ENCODE measurements around the gene RUNX1. TPM values are rescaled to one million over a fixed set of nuclear protein-coding genes. Genes with fewer than 3 reads are reported as not detected.

RUNX1 gene
- total and polyA plus RNA-seq, 2 of the 13 experiments (the other 11 are each of a cell fraction or from before 2014, with no cell fraction given), result 5.4 to 6.4 TPM

DNA sequence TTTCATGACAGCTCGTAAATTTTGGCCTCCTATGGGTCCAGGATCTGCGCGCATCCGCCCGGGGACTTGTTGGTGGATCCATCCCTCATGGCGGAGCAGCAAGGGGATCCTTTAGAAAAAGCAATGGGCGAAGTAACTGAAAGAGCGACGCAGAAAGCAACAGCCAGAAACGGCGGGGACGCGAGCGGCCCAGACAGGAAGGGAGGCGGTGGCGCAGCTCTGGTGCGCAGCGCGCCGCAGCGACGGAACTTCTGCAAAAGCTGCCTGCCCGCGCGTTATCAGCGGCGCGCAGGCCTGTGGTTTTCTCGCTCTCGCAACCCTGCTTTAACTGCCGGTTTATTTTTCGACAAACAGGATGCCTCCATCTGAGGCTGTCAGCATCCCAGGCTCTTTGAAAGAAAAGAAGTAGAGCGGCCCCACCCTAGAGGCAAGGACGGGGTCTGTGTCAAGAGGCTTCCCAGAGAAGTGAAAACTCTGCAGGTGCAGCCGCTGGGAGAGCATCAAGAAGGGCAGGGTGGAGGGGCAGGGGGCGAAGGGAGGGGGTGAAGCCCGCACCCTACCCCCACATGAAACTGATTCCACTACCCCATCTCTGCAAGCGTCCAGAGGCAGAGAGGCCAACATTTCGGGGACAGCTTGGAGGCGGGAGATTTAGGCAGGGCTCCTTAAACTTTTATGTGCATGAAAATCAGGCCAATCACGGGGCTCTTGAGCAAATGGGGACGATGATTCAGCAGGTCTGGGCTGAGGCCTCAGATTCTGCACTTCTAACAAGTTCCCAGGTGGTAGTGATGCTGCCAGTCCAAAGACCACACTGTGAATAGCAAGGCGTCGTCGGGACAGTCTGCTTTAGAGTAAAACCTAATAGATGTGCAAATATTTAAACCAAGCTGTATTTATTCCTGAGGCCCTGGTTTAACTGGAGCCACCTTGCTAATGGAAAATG, 22.2 kb downstream of the RUNX1 start (continued):
- TF ChIP-seq NFYB (CRISPR knock-in tag; IDR thresholded peaks at IDR 0.05), result 0 out of 2 replicates have a peak, but pooled peaks have one; percentile 18
- 0 out of 2 replicates have a peak, but pooled peaks have one; percentile 24 for TF ChIP-seq BCL6 (CRISPR knock-in tag; IDR thresholded peaks at IDR 0.05)
- TF ChIP-seq POLR2A (IDR thresholded peaks at IDR 0.05; ENCODE audit: insufficient read depth in 1 of 2, low read depth in 2 of 2, low read length in 2 of 2), result 0 out of 4 replicates have a peak, but pooled peaks of 1 of the 2 experiments have one; percentile 31
- peak; percentile 84 for TF ChIP-seq HNF4A (CRISPR knock-in tag; IDR thresholded peaks at IDR 0.05)
- no peak for TF ChIP-seq SOX13 (IDR thresholded peaks at IDR 0.05)
- TF ChIP-seq SOX13 (CRISPR knock-in tag; conservative IDR thresholded peaks at IDR 0.05 in 1 of 2, IDR thresholded peaks at IDR 0.05 in 1 of 2), result peak in 1 of 2 experiments; percentile 65; a peak in 2 of 4 replicates
- no peak for TF ChIP-seq SNAI1 (CRISPR knock-in tag; IDR thresholded peaks at IDR 0.05; ENCODE audit: borderline replicate concordance)
- TF ChIP-seq SKI (IDR thresholded peaks at IDR 0.05; ENCODE audit: partially characterized antibody), result peak; percentile 51
- TF ChIP-seq NFE2 (CRISPR knock-in tag; IDR thresholded peaks at IDR 0.05), result peak; percentile 91; the same call in 1 of the 2 replicates
- TF ChIP-seq, protein P1, sequence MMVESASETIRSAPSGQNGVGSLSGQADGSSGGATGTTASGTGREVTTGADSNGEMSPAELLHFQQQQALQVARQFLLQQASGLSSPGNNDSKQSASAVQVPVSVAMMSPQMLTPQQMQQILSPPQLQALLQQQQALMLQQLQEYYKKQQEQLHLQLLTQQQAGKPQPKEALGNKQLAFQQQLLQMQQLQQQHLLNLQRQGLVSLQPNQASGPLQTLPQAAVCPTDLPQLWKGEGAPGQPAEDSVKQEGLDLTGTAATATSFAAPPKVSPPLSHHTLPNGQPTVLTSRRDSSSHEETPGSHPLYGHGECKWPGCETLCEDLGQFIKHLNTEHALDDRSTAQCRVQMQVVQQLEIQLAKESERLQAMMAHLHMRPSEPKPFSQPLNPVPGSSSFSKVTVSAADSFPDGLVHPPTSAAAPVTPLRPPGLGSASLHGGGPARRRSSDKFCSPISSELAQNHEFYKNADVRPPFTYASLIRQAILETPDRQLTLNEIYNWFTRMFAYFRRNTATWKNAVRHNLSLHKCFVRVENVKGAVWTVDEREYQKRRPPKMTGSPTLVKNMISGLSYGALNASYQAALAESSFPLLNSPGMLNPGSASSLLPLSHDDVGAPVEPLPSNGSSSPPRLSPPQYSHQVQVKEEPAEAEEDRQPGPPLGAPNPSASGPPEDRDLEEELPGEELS (CRISPR knock-in tag; IDR thresholded peaks at IDR 0.05), result 0 out of 2 replicates have a peak, but pooled peaks have one; percentile 28
- TF ChIP-seq MAFG (CRISPR knock-in tag; IDR thresholded peaks at IDR 0.05), result 0 out of 2 replicates have a peak, but pooled peaks have one; percentile 69
- 0 out of 2 replicates have a peak, but pooled peaks have one; percentile 10 for TF ChIP-seq SMC3 (IDR thresholded peaks at IDR 0.05; ENCODE audit: low read length)
- TF ChIP-seq ZNF788 (CRISPR knock-in tag; IDR thresholded peaks at IDR 0.05; ENCODE audit: borderline replicate concordance), result peak; percentile 17; the same call in 1 of the 2 replicates
- TF ChIP-seq TCF7 (IDR thresholded peaks at IDR 0.05; ENCODE audit: low read depth), result peak; percentile 39
- no peak for TF ChIP-seq ZNF567 (CRISPR knock-in tag; IDR thresholded peaks at IDR 0.05; ENCODE audit: borderline replicate concordance)
- TF ChIP-seq ZNF879 (CRISPR knock-in tag; IDR thresholded peaks at IDR 0.05), result no peak
- TF ChIP-seq, protein P2, sequence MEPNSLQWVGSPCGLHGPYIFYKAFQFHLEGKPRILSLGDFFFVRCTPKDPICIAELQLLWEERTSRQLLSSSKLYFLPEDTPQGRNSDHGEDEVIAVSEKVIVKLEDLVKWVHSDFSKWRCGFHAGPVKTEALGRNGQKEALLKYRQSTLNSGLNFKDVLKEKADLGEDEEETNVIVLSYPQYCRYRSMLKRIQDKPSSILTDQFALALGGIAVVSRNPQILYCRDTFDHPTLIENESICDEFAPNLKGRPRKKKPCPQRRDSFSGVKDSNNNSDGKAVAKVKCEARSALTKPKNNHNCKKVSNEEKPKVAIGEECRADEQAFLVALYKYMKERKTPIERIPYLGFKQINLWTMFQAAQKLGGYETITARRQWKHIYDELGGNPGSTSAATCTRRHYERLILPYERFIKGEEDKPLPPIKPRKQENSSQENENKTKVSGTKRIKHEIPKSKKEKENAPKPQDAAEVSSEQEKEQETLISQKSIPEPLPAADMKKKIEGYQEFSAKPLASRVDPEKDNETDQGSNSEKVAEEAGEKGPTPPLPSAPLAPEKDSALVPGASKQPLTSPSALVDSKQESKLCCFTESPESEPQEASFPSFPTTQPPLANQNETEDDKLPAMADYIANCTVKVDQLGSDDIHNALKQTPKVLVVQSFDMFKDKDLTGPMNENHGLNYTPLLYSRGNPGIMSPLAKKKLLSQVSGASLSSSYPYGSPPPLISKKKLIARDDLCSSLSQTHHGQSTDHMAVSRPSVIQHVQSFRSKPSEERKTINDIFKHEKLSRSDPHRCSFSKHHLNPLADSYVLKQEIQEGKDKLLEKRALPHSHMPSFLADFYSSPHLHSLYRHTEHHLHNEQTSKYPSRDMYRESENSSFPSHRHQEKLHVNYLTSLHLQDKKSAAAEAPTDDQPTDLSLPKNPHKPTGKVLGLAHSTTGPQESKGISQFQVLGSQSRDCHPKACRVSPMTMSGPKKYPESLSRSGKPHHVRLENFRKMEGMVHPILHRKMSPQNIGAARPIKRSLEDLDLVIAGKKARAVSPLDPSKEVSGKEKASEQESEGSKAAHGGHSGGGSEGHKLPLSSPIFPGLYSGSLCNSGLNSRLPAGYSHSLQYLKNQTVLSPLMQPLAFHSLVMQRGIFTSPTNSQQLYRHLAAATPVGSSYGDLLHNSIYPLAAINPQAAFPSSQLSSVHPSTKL (CRISPR knock-in tag; IDR thresholded peaks at IDR 0.05), result peak; percentile 75
- TF ChIP-seq CEBPG (CRISPR knock-in tag; IDR thresholded peaks at IDR 0.05), result 0 out of 2 replicates have a peak, but pooled peaks have one; percentile 8

All from HepG2 (cell line).